KMS-11 (cell line): ENCODE data around the gene RALGPS1.

ENCODE experiments used
- H2AFZ ChIP-seq: fragments of 200-600 bp; sonication (generic); 2 replicates; pipeline ENCODE4 v1.6.1; 2016; ENCODE audit warnings: antibody characterized with exemption, mixed run types, low read depth
- H3K27ac ChIP-seq: fragments of 200-600 bp; sonication (generic); 2 replicates; pipeline ENCODE4 v1.6.1; 2016; ENCODE audit warnings: mild to moderate bottlenecking, mixed run types
- H3K27me3 ChIP-seq: fragments of 200-600 bp; sonication (generic); 2 replicates; pipeline ENCODE4 v1.6.1; 2017; ENCODE audit warnings: mild to moderate bottlenecking, low read depth, mixed run types, moderate library complexity; ENCODE audit not compliant: insufficient read depth
- H3K36me3 ChIP-seq: fragments of 200-600 bp; sonication (generic); 2 replicates; pipeline ENCODE4 v1.6.1; 2017; ENCODE audit warnings: mild to moderate bottlenecking, mixed run types; ENCODE audit not compliant: insufficient read depth
- H3K4me1 ChIP-seq: fragments of 200-600 bp; sonication (generic); 2 replicates; pipeline ENCODE4 v1.6.1; 2016; ENCODE audit warnings: mild to moderate bottlenecking, low read depth, mixed run types; ENCODE audit not compliant: poor library complexity, severe bottlenecking
- H3K4me2 ChIP-seq: fragments of 200-600 bp; sonication (generic); 2 replicates; pipeline ENCODE4 v1.7.0; 2016; ENCODE audit warnings: mild to moderate bottlenecking, mixed run types
- H3K4me3 ChIP-seq: fragments of 200-600 bp; sonication (generic); IDR thresholded peaks from 2 replicates; pipeline ENCODE4 v1.6.1; 2017; ENCODE audit warnings: low read depth, low read length, mixed read lengths; ENCODE audit not compliant: insufficient read depth
- H3K79me2 ChIP-seq: fragments of 200-600 bp; sonication (generic); 2 replicates; pipeline ENCODE4 v1.6.1; 2016; ENCODE audit warnings: low read depth, mixed run types; ENCODE audit not compliant: insufficient read depth
- H3K9ac ChIP-seq: fragments of 200-600 bp; sonication (generic); 2 replicates; pipeline ENCODE4 v1.6.1; 2016; ENCODE audit warnings: mild to moderate bottlenecking, mixed run types
- H4K20me1 ChIP-seq: fragments of 200-600 bp; sonication (generic); 2 replicates; pipeline ENCODE4 v1.6.1; 2016; ENCODE audit warnings: mild to moderate bottlenecking, mixed run types; ENCODE audit not compliant: insufficient read depth
- TF ChIP-seq, protein P1 (sequence below): fragments of 200-600 bp; sonication (generic); conservative IDR thresholded peaks from 2 replicates; pipeline ENCODE4 v1.6.1; 2017; ENCODE audit warnings: low read depth, mild to moderate bottlenecking, antibody characterized with exemption, low read length, moderate library complexity, mixed read lengths

Gene RALGPS1

DNA sequence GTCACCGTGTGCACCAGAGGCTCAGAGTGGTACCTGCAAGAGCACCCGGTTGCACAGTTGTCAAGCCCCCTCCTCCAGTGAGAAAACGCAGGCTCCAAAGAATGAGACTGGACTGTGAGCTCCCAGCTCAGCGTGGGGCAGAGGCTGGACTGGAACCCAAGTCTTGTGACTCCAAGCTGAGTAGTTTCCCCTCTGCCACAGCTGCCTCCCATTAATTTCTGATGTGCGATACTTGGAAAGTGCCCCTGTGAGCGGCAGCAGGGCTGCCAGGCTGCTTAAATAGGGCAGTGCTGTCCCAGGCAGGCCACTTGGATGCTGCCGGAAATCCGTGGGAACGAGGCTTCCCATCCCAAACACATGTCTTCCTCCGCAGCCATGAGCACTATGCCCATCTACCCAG is 270.1 kb downstream of the RALGPS1 start:
- Histone ChIP-seq H3K4me2 (no peak overlapping the region), H3K27me3 (no peaks in the 10 kb centered on the region), H4K20me1 (no peaks in the 10 kb centered on the region), H3K36me3 (no peaks in the 10 kb centered on the region), H3K79me2 (no peaks in the 10 kb centered on the region), H2AFZ (no peak overlapping the region), H3K9ac (no peak overlapping the region), H3K4me1 (peaks cover 13% of the 10 kb centered on the region), H3K27ac (no peak overlapping the region), H3K4me3 (no peak overlapping the region)
- TF ChIP-seq, protein P1, sequence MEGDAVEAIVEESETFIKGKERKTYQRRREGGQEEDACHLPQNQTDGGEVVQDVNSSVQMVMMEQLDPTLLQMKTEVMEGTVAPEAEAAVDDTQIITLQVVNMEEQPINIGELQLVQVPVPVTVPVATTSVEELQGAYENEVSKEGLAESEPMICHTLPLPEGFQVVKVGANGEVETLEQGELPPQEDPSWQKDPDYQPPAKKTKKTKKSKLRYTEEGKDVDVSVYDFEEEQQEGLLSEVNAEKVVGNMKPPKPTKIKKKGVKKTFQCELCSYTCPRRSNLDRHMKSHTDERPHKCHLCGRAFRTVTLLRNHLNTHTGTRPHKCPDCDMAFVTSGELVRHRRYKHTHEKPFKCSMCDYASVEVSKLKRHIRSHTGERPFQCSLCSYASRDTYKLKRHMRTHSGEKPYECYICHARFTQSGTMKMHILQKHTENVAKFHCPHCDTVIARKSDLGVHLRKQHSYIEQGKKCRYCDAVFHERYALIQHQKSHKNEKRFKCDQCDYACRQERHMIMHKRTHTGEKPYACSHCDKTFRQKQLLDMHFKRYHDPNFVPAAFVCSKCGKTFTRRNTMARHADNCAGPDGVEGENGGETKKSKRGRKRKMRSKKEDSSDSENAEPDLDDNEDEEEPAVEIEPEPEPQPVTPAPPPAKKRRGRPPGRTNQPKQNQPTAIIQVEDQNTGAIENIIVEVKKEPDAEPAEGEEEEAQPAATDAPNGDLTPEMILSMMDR, result no peak

DNA sequence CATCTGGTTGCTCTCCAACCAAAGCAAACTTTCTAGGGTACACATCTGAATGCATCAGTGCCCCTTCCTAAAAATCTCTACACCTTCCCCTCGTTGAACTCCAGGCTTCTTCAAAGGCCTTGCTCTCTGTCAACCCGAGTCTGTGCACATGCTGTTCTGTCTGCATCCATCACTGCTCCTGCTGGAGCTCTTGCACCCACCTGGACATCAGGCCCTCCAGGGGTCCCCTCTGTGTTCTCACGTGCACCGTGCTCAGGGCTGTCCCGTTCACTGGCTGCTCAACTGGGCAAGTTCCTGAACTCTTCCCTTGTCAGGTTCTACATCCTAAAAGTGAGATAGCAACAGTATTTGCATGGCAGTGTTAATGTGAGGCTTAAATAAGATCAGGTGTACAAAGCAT is 270.6 kb downstream of the RALGPS1 start:
- TF ChIP-seq, protein P1, result no peak
- Histone ChIP-seq H2AFZ (no peak overlapping the region), H3K27ac (no peak overlapping the region)

DNA sequence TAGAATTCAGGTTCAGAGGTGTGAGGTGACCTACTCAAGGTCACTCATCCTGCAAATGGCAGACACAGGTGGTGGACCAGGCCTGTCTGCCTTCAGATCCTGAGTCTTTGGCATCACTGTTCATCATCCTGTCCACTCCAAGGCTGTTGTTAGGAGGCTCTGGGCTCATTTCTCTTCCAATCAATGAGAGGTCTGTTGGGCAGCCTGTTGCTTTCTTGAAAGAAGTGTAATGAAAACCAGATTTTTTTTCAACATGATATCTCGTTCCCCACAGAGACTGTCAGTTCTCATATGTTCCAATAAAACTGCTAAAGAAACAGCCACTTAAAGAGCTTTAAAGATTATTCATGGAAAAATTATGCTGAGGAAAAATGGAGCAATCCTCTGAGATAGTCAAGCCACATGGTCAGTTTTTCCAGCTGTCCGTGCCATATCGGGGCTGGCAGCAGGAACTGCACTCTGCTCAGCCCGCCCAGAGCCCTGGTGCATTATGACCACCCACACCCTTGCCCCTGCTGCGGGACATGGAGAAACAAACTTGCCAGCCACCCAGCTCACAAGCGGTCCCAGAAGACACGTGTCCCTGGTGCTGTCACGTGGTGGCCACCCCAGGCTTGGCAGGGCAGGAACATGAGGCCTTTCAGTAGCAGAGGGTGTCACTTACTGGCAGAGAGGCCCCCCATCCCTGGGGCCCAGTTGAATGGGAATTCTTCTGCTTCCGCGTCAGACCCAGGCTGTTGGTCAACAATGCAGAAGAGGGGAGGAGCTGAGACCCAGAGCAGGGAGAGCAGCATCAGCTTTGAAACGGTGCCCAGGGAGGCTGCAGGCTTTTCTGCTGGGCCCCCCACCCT is 271.6 kb downstream of the RALGPS1 start:
- no peak overlapping the region for H3K4me2 ChIP-seq
- no peaks in the 10 kb centered on the region for H4K20me1 ChIP-seq
- H3K9ac ChIP-seq, result no peak overlapping the region
- H3K36me3 ChIP-seq, result no peaks in the 10 kb centered on the region
- no peak overlapping the region for H3K27ac ChIP-seq
- peaks cover 13% of the 10 kb centered on the region for H3K4me1 ChIP-seq
- no peaks in the 10 kb centered on the region for H3K79me2 ChIP-seq
- H3K4me3 ChIP-seq, result no peak overlapping the region
- TF ChIP-seq, protein P1, result no peak
- H2AFZ ChIP-seq, result no peak overlapping the region
- no peaks in the 10 kb centered on the region for H3K27me3 ChIP-seq

More for the DNA sequence above, 270.6 kb downstream of the RALGPS1 start:
- H3K4me3 ChIP-seq, result no peak overlapping the region
- H3K4me1 ChIP-seq, result peaks cover 13% of the 10 kb centered on the region
- H3K79me2 ChIP-seq, result no peaks in the 10 kb centered on the region
- no peaks in the 10 kb centered on the region for H4K20me1 ChIP-seq
- H3K27me3 ChIP-seq, result no peaks in the 10 kb centered on the region
- no peak overlapping the region for H3K4me2 ChIP-seq
- H3K9ac ChIP-seq, result no peak overlapping the region
- no peaks in the 10 kb centered on the region for H3K36me3 ChIP-seq

DNA sequence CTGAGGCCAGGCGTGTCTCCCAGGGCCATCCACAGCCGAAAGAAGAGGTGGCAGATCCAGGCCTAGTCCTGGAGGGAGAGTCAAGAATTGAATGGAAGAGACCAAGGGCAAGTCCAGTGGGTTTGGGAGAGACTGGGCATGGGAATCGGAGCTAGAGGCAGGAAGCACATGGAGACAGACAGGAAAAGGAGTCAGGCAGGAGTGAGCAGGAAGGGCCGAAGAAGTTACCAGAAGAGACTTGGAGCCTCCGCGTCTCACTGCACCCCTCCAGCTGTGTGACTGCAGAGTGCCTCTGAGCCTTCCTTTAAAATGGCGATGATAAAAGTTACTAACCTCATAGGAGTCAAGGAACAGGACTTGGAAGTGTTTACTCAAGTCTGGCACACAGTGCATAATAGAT is 272.2 kb downstream of the RALGPS1 start:
- no peaks in the 10 kb centered on the region for H3K36me3 ChIP-seq
- TF ChIP-seq, protein P1, result no peak
- peaks cover 13% of the 10 kb centered on the region for H3K4me1 ChIP-seq
- H3K4me3 ChIP-seq, result no peak overlapping the region
- H2AFZ ChIP-seq, result no peak overlapping the region
- H4K20me1 ChIP-seq, result no peaks in the 10 kb centered on the region
- no peak overlapping the region for H3K4me2 ChIP-seq
- no peaks in the 10 kb centered on the region for H3K79me2 ChIP-seq
- H3K27me3 ChIP-seq, result no peaks in the 10 kb centered on the region
- no peak overlapping the region for H3K27ac ChIP-seq
- no peak overlapping the region for H3K9ac ChIP-seq
